HEK293 (cell line): Measurements from ENCODE around the gene DUSP2.

Source experiments
- CTCF ChIA-PET: fragments of 350-600 bp; formaldehyde crosslinking; extraction: SDS; loops from one replicate; lab custom pipeline; 2021; ENCODE audit warnings: antibody characterized with exemption; lab: Yijun Ruan, JAX
- POLR2A ChIA-PET: fragments of 300-600 bp; formaldehyde crosslinking; extraction: SDS; loops from one replicate; lab custom pipeline; 2020; ENCODE audit warnings: antibody characterized with exemption, inconsistent platforms; lab: Yijun Ruan, JAX
- H3K27ac ChIP-seq: fragments of 200-500 bp; sonication (Bioruptor generic); 2 replicates; pipeline ENCODE4 v1.5.1; 2014; ENCODE audit warnings: low read depth, low read length, control low read depth, inconsistent platforms; ENCODE audit errors: extremely low read depth
- H3K36me3 ChIP-seq, 2 experiments: fragments of 200-500 bp in 1 of 2; sonication (Bioruptor generic) in 1 of 2; 1 replicate in 1 of 2; 2 replicates in 1 of 2; pipeline ENCODE4 v1.5.1; 2014 to 2017; ENCODE audit warnings: inconsistent platforms in 2 of 2, low read length in 2 of 2; ENCODE audit not compliant: control insufficient read depth in 2 of 2, insufficient read depth in 1 of 2
- H3K4me1 ChIP-seq: fragments of 200-500 bp; sonication (Bioruptor generic); 2 replicates; pipeline ENCODE4 v1.5.1; 2014; ENCODE audit warnings: mild to moderate bottlenecking, low read length, inconsistent platforms; ENCODE audit not compliant: control insufficient read depth, insufficient read depth
- H3K4me3 ChIP-seq: 2 replicates; pipeline ENCODE4 v1.5.1; 2011; ENCODE audit warnings: low read depth, mild to moderate bottlenecking, control low read depth, low read length, moderate library complexity
- H3K9me3 ChIP-seq: fragments of 200-500 bp; sonication (Bioruptor generic); 2 replicates; pipeline ENCODE4 v1.5.1; 2014; ENCODE audit warnings: low read depth, low read length, inconsistent platforms; ENCODE audit not compliant: control insufficient read depth, insufficient read depth
- FEZF1 ChIP-seq: fragments of 450-650 bp; formaldehyde crosslinking; IDR thresholded peaks from 2 replicates; pipeline ENCODE4 v1.5.1; 2016; ENCODE audit warnings: missing biosample characterization, missing genetic modification characterization
- OVOL3 ChIP-seq: fragments of 450-650 bp; formaldehyde crosslinking; IDR thresholded peaks from 2 replicates; pipeline ENCODE4 v1.5.1; 2016; ENCODE audit warnings: missing biosample characterization, missing genetic modification characterization
- RBAK ChIP-seq: fragments of 450-650 bp; formaldehyde crosslinking; IDR thresholded peaks from 2 replicates; pipeline ENCODE4 v1.5.1; 2016; ENCODE audit warnings: missing biosample characterization, missing genetic modification characterization
- ZBTB1 ChIP-seq: fragments of 450-650 bp; formaldehyde crosslinking; IDR thresholded peaks from 2 replicates; pipeline ENCODE4 v1.5.1; 2016; ENCODE audit warnings: missing biosample characterization, missing genetic modification characterization
- ZNF10 ChIP-seq: fragments of 450-650 bp; formaldehyde crosslinking; IDR thresholded peaks from 2 replicates; pipeline ENCODE4 v1.5.1; 2017; ENCODE audit warnings: missing biosample characterization, missing genetic modification characterization
- TF ChIP-seq, protein P1 (sequence below): fragments of 450-650 bp; formaldehyde crosslinking; IDR thresholded peaks from 2 replicates; pipeline ENCODE4 v1.5.1; 2016; ENCODE audit warnings: missing biosample characterization, missing genetic modification characterization

Gene DUSP2

DNA sequence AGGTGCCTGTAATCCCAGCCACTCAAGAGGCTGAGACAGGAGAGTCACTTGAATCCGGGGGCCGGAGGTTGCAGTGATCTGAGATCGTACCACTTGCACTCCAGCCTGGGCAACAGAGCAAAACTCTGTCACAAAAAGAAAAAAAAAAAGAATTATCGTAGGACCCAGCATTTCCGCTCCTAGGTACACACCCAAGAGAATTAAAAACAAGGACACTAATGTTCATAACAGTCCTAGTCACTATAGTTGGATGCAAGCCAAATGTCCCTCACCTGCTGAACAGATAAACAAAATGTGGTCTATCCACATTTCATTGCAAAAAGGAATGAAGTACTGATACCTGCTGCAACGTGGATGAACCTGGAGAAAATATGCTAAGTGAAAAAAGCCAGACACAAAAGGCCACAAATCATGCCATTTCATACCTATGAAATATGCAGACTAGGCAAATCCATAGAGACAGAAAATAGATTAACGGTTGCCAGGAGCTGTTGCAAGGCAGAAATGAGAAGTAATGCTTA lies 50.1 kb downstream of the DUSP2 start:
- CTCF ChIA-PET = no interaction called here
- TF ChIP-seq OVOL3 (tag by site-specific recombination) (no peak), FEZF1 (tag by site-specific recombination) (no peak), ZNF10 (tag by site-specific recombination) (peak; percentile 79)
- TF ChIP-seq, protein P1, sequence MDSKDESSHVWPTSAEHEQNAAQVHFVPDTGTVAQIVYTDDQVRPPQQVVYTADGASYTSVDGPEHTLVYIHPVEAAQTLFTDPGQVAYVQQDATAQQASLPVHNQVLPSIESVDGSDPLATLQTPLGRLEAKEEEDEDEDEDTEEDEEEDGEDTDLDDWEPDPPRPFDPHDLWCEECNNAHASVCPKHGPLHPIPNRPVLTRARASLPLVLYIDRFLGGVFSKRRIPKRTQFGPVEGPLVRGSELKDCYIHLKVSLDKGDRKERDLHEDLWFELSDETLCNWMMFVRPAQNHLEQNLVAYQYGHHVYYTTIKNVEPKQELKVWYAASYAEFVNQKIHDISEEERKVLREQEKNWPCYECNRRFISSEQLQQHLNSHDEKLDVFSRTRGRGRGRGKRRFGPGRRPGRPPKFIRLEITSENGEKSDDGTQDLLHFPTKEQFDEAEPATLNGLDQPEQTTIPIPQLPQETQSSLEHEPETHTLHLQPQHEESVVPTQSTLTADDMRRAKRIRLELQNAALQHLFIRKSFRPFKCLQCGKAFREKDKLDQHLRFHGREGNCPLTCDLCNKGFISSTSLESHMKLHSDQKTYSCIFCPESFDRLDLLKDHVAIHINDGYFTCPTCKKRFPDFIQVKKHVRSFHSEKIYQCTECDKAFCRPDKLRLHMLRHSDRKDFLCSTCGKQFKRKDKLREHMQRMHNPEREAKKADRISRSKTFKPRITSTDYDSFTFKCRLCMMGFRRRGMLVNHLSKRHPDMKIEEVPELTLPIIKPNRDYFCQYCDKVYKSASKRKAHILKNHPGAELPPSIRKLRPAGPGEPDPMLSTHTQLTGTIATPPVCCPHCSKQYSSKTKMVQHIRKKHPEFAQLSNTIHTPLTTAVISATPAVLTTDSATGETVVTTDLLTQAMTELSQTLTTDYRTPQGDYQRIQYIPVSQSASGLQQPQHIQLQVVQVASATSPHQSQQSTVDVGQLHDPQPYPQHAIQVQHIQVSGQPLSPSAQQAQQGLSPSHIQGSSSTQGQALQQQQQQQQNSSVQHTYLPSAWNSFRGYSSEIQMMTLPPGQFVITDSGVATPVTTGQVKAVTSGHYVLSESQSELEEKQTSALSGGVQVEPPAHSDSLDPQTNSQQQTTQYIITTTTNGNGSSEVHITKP (tag by site-specific recombination) = peak; percentile 34; the same call in 1 of the 2 replicates

GRCh38 chr2:96093528-96093927 lies 51.7 kb downstream of the DUSP2 start:
- POLR2A ChIA-PET = no interaction called here
- no peak overlapping the region for H3K4me3 ChIP-seq
- no peak for TF ChIP-seq RBAK
- no peak for TF ChIP-seq ZBTB1 (tag by site-specific recombination)
- H3K27ac ChIP-seq = no peak overlapping the region
- H3K36me3 ChIP-seq = no peaks in the 10 kb centered on the region
- CTCF ChIA-PET = interaction anchor here (1.7 kb wide), 1 partner anchor 82 kb away, joined by 3 read pairs; no protein-coding TSS in a partner anchor
- H3K9me3 ChIP-seq = no peaks in the 10 kb centered on the region
- H3K4me1 ChIP-seq = no peaks in the 10 kb centered on the region

More for the DNA sequence above, 50.1 kb downstream of the DUSP2 start:
- H3K27ac ChIP-seq = no peak overlapping the region
- no peaks in the 10 kb centered on the region for H3K9me3 ChIP-seq
- POLR2A ChIA-PET = no interaction called here
- no peaks in the 10 kb centered on the region for H3K4me1 ChIP-seq
- H3K4me3 ChIP-seq = no peak overlapping the region
- no peaks in the 10 kb centered on the region for H3K36me3 ChIP-seq
